ENCODE data around the gene KLF1.

The KLF1 gene

DNA sequence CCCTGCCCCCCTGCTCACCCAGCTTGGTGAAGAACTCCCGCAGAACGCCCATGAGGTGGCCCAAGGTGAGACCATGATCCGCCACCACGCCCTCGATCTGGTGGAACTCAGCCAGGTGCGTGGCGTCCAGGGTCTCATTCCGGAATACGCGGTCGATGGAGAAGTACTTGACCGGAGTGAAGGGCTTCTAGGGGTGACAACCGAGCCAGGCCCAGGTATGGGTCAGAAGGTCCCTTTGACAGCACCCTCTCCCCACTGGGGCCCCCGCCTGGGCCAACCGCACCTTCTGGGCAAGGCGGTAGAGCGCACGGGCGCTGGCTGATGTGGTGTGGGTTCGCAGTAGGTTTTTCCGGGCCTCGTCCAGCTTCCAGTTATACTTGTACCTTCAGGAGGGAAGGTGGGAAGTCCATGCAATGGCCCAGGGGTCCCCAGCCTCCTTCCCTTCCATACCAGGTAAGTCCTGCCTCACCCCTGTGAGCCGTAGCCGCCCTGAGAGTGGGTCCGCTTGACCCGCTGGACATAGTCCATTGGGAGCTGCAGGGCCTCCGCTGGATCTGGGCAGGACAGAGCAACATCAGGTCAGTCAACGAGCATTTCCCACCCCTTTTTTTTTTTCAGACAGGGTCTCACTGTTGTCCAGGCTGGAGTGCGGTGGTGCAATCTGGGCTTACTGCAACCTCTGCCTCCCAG lies 37.8 kb upstream of the KLF1 start (continued):
- TF ChIP-seq, protein P1, sequence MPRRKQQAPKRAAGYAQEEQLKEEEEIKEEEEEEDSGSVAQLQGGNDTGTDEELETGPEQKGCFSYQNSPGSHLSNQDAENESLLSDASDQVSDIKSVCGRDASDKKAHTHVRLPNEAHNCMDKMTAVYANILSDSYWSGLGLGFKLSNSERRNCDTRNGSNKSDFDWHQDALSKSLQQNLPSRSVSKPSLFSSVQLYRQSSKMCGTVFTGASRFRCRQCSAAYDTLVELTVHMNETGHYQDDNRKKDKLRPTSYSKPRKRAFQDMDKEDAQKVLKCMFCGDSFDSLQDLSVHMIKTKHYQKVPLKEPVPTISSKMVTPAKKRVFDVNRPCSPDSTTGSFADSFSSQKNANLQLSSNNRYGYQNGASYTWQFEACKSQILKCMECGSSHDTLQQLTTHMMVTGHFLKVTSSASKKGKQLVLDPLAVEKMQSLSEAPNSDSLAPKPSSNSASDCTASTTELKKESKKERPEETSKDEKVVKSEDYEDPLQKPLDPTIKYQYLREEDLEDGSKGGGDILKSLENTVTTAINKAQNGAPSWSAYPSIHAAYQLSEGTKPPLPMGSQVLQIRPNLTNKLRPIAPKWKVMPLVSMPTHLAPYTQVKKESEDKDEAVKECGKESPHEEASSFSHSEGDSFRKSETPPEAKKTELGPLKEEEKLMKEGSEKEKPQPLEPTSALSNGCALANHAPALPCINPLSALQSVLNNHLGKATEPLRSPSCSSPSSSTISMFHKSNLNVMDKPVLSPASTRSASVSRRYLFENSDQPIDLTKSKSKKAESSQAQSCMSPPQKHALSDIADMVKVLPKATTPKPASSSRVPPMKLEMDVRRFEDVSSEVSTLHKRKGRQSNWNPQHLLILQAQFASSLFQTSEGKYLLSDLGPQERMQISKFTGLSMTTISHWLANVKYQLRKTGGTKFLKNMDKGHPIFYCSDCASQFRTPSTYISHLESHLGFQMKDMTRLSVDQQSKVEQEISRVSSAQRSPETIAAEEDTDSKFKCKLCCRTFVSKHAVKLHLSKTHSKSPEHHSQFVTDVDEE (CRISPR knock-in tag; IDR thresholded peaks at IDR 0.05), result no peak
- TF ChIP-seq ESRRG (CRISPR knock-in tag; IDR thresholded peaks at IDR 0.05), result no peak

DNA sequence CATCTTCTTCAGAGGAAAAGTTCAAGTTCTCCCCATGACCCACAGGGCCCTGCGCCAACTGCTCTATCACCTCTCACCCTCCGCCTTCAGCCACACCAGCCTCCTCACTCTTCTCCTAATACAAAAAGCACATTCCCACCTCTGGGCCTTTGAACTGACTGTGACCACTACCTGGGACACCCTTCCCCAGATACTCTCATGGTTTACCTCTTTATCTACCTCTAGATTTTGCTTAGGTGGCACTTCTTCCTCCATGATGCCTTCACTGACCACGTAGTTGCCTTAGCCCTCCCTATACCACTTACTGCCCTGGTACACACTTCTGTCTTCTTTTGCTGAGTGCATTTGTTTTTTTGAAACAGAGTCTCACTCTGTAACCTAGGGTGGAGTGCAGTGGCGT lies 36.0 kb upstream of the KLF1 start:
- TF ChIP-seq, protein P2, sequence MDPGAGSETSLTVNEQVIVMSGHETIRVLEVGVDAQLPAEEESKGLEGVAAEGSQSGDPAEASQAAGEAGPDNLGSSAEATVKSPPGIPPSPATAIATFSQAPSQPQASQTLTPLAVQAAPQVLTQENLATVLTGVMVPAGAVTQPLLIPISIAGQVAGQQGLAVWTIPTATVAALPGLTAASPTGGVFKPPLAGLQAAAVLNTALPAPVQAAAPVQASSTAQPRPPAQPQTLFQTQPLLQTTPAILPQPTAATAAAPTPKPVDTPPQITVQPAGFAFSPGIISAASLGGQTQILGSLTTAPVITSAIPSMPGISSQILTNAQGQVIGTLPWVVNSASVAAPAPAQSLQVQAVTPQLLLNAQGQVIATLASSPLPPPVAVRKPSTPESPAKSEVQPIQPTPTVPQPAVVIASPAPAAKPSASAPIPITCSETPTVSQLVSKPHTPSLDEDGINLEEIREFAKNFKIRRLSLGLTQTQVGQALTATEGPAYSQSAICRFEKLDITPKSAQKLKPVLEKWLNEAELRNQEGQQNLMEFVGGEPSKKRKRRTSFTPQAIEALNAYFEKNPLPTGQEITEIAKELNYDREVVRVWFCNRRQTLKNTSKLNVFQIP (CRISPR knock-in tag; IDR thresholded peaks at IDR 0.05; ENCODE audit: borderline replicate concordance, low read depth), result no peak
- TF ChIP-seq PPARA (CRISPR knock-in tag; IDR thresholded peaks at IDR 0.05; ENCODE audit: borderline replicate concordance), result no peak
- no peak for TF ChIP-seq TOX (CRISPR knock-in tag; IDR thresholded peaks at IDR 0.05; ENCODE audit: borderline replicate concordance)

DNA sequence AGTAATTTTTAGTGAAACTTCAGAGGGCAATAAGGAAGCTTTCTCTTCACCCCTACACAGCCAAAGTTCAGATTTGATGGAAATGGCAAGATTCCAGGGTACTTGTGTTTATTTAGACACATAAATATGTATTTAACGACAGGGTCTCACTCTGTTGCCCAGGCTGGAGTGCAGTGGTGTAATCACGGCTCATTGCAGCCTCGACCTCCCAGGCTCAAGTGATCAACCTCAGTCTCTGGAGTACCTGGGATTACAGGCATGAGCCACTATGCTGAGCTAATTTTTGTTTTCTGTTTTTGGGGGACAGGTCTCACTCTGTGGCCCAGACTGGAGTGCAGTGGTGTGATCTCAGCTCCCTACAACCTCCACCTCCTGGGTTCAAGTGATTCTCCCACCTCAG lies 34.0 kb upstream of the KLF1 start:
- TF ChIP-seq ZFP3 (CRISPR knock-in tag; IDR thresholded peaks at IDR 0.05) (no peak), ARNTL (CRISPR knock-in tag; IDR thresholded peaks at IDR 0.05; ENCODE audit: borderline replicate concordance, low read depth) (no peak), SNAI2 (CRISPR knock-in tag; IDR thresholded peaks at IDR 0.05) (no peak), PPARA (CRISPR knock-in tag; IDR thresholded peaks at IDR 0.05; ENCODE audit: borderline replicate concordance) (no peak), ZNF8 (CRISPR knock-in tag; IDR thresholded peaks at IDR 0.05) (no peak), ISL1 (CRISPR knock-in tag; IDR thresholded peaks at IDR 0.05) (no peak), TCF4 (CRISPR knock-in tag; IDR thresholded peaks at IDR 0.05; ENCODE audit: borderline replicate concordance) (no peak), TOX (CRISPR knock-in tag; IDR thresholded peaks at IDR 0.05; ENCODE audit: borderline replicate concordance) (no peak), ZC3H10 (CRISPR knock-in tag; IDR thresholded peaks at IDR 0.05) (no peak), CSDC2 (CRISPR knock-in tag; IDR thresholded peaks at IDR 0.05) (no peak), RARB (CRISPR knock-in tag; IDR thresholded peaks at IDR 0.05) (no peak), ZNF565 (CRISPR knock-in tag; conservative IDR thresholded peaks at IDR 0.05; ENCODE audit: low read depth) (no peak), GLIS3 (CRISPR knock-in tag; IDR thresholded peaks at IDR 0.05) (no peak)
- TF ChIP-seq, protein P1 (CRISPR knock-in tag; IDR thresholded peaks at IDR 0.05), result no peak
- TF ChIP-seq, protein P3, sequence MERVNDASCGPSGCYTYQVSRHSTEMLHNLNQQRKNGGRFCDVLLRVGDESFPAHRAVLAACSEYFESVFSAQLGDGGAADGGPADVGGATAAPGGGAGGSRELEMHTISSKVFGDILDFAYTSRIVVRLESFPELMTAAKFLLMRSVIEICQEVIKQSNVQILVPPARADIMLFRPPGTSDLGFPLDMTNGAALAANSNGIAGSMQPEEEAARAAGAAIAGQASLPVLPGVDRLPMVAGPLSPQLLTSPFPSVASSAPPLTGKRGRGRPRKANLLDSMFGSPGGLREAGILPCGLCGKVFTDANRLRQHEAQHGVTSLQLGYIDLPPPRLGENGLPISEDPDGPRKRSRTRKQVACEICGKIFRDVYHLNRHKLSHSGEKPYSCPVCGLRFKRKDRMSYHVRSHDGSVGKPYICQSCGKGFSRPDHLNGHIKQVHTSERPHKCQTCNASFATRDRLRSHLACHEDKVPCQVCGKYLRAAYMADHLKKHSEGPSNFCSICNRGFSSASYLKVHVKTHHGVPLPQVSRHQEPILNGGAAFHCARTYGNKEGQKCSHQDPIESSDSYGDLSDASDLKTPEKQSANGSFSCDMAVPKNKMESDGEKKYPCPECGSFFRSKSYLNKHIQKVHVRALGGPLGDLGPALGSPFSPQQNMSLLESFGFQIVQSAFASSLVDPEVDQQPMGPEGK (CRISPR knock-in tag; IDR thresholded peaks at IDR 0.05; ENCODE audit: borderline replicate concordance), result no peak
- TF ChIP-seq, protein P4, sequence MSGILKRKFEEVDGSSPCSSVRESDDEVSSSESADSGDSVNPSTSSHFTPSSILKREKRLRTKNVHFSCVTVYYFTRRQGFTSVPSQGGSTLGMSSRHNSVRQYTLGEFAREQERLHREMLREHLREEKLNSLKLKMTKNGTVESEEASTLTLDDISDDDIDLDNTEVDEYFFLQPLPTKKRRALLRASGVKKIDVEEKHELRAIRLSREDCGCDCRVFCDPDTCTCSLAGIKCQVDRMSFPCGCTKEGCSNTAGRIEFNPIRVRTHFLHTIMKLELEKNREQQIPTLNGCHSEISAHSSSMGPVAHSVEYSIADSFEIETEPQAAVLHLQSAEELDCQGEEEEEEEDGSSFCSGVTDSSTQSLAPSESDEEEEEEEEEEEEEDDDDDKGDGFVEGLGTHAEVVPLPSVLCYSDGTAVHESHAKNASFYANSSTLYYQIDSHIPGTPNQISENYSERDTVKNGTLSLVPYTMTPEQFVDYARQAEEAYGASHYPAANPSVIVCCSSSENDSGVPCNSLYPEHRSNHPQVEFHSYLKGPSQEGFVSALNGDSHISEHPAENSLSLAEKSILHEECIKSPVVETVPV (CRISPR knock-in tag; IDR thresholded peaks at IDR 0.05), result no peak
- ATAC-seq, result no peak

More for the DNA sequence above, 36.0 kb upstream of the KLF1 start:
- ATAC-seq, result no peak
